ES-I3 (cell line): ENCODE measurements around the gene PFKFB1.

Experiments
- H3K36me3 ChIP-seq: 2 replicates; pipeline ENCODE4 v1.6.1; 2013; ENCODE audit warnings: mild to moderate bottlenecking, low read length, control low read depth, moderate library complexity; ENCODE audit not compliant: insufficient read depth
- H3K4me1 ChIP-seq: 2 replicates; pipeline ENCODE4 v1.6.1; 2013; ENCODE audit warnings: mild to moderate bottlenecking, control low read depth, low read length; ENCODE audit not compliant: insufficient read depth
- H3K9ac ChIP-seq: 2 replicates; pipeline ENCODE4 v1.6.1; 2013; ENCODE audit warnings: low read depth, mild to moderate bottlenecking, low read length, moderate library complexity
- H3K9me3 ChIP-seq: 2 replicates; pipeline ENCODE4 v1.6.1; 2013; ENCODE audit warnings: mild to moderate bottlenecking, low read length, moderate library complexity; ENCODE audit not compliant: control insufficient read depth, insufficient read depth

Gene PFKFB1

DNA sequence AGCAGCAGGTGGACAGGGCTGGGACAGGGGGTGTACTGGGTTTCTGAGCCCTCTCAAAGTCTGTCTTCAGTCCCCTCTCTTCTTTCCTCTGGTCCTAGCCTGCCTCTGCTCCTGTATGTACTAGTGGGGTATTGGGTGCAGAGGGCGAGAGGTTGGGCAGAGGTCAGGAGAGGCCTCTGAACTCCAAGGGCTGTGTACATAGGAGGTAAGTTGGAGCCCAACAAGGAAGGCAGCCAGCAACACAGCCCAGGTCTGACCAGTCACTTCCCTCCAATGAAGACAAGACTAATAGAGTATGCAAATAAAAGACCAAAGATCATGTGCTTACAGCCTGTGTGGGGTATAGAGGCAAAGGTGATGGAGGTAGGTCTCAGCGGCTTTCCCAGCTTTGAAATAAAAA lies at the start of gene PFKFB1:
Gene PFKFB1, minus strand, starts transcription at position 90 of the 400 bp plus-strand sequence. CDS start 181 bp downstream, outside the sequence.
- no peaks in the 10 kb centered on the region for H3K4me1 ChIP-seq
- no peak within 1 kb of the TSS for H3K9ac ChIP-seq
- no peaks in the 10 kb centered on the region for H3K9me3 ChIP-seq
- H3K36me3 ChIP-seq: no peaks in the 10 kb centered on the region

- Histone ChIP-seq H3K9me3 (no peaks in the 10 kb centered on the region), H3K4me1 (no peaks in the 10 kb centered on the region), H3K36me3 (no peaks in the 10 kb centered on the region), H3K9ac (no peak overlapping the region)
Measured at GRCh38 chrX:55041514-55041913, 47.5 kb upstream of the PFKFB1 start.

DNA sequence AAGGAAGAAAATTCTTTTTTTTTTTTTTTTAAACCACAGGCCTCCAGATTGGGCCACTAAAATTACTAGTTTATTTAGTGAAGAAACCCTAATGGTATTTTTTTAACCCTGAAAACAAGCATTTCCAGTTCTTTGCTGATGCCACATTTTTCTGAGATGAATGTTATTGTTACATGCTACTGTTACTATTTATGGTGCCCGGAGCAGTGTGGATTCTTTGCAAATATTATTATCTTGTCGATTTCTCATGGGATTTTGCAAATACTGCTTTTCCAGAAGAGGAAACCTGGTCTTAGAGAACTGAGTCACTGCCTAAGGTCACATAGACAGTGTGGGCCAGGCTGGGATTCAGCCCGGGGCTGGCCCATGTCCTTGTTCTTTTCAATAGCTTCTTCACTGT lies 45.5 kb upstream of the PFKFB1 start:
- no peaks in the 10 kb centered on the region for H3K4me1 ChIP-seq
- H3K36me3 ChIP-seq: no peaks in the 10 kb centered on the region
- no peaks in the 10 kb centered on the region for H3K9me3 ChIP-seq
- H3K9ac ChIP-seq: no peak overlapping the region

DNA sequence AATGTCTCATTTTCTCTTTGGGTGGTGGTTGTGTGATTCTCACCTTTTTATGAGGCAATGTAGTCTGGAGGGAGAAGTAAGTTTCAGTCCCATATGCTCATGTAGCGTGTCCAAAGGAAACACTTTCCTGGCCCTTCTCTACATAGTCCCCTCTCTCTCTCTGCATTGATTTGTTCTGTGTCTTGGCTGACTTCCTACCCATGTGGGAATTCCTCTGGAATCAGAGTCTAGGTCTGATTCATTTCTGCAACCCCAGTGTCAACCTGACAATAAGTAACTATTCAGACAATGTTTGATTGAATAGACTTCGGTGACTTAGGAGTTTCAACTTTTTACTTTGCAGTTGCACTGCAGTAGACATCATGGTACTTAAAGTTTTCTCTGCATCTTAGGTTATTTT lies 39.4 kb upstream of the PFKFB1 start:
- Histone ChIP-seq H3K9me3 (no peaks in the 10 kb centered on the region), H3K9ac (no peak overlapping the region), H3K36me3 (no peaks in the 10 kb centered on the region)

DNA sequence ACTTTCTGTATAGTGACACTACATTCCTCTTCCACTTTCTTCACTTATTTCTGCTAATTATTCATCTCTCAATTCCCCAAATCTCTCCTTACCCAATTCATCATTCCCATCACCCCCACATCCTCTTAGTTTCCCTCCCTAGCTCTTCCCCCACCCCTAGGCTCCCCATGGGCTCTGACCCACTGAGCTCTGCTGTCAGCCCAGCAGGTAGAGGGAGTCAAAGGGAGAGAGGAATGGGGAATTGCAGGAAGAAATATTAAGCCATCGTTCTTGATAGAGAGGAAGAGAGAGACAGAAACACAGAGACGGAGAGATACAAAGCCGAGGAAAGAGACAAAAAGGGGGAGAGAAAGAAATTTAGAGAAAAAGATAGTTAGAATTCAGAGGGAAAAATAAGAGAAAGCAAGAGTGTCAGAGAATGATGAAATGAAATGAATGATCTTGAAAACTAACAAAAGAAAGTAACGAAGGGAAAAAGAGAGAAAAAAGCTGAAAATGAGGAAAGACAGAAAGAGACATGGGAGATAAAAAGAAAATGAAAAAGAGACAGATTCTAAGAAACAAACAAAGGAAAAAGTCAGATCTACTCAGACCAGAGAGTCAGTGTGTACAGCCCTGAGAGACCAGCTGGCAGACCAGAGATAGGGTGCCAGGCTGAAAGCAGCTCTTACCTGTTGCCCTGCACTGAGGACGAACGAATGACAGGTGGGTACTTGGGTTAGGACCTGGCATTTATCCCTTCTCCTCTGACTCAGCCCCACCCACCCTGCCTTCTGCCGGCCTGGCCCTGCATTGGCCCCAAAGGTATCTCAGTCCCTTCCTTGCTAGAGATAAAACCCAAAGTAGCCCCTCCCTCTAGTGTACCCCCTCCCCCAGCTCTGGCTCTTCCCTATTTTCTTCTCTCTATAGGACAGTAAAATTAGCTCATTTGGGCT lies 36.5 kb upstream of the PFKFB1 start, which contains the start of gene ALAS2:
Gene ALAS2, minus strand, starts transcription at position 707 of the 935 bp plus-strand sequence. CDS start 4,977 bp downstream, outside the sequence.
- Histone ChIP-seq H3K4me1 (0 out of 2 replicates have a peak, but pooled peaks cover 5% of the 10 kb centered on the region), H3K36me3 (no peaks in the 10 kb centered on the region), H3K9me3 (no peaks in the 10 kb centered on the region), H3K9ac (no peak within 1 kb of the TSS)

More for the DNA sequence above, 39.4 kb upstream of the PFKFB1 start:
- 0 out of 2 replicates have a peak, but pooled peaks cover 5% of the 10 kb centered on the region for H3K4me1 ChIP-seq

DNA sequence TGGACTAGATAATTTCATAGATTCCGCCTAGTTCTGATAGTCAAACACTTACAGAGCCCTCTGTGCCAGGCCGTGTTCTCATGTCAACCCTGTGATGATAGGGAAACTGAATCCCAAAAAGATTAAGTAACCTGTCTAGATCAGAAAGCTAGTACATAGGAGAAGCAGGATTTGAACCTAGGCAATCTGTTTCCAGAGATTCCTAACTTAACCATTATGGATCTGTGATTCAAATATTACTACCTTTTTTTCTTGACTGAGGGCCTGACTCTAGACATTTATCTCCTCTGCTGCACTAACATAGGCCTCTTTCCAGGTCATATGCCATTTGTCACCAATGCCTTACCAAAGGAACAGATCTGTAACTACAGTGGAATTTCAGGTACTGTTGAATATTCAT lies 35.3 kb upstream of the PFKFB1 start:
- H3K4me1 ChIP-seq: 0 out of 2 replicates have a peak, but pooled peaks cover 5% of the 10 kb centered on the region
- H3K36me3 ChIP-seq: no peaks in the 10 kb centered on the region
- H3K9me3 ChIP-seq: no peaks in the 10 kb centered on the region
- H3K9ac ChIP-seq: no peak overlapping the region

- Histone ChIP-seq H3K4me1 (0 out of 2 replicates have a peak, but pooled peaks cover 5% of the 10 kb centered on the region), H3K9ac (no peak overlapping the region), H3K36me3 (no peaks in the 10 kb centered on the region), H3K9me3 (no peaks in the 10 kb centered on the region)
Measured at GRCh38 chrX:55028611-55029010, 34.6 kb upstream of the PFKFB1 start.

DNA sequence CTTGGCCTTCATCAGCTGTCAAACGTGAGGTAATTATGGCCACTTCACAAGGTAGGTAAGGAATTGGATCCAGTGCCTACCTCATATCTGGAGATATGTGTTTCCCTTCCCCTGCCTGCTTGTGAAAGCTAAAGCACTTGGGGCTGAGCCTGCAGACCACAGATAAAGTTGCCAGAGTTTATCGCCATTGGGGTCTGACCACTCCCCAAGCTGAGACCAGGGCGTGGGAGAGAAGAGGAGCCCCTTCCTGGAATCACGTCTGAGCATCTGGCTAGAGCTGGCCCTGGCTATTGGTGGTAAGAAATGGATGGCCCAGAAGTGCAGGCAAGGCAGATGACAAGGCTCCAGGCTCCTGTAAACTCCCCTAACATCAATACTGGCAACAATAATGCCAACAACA lies 34.1 kb upstream of the PFKFB1 start:
- Histone ChIP-seq H3K36me3 (no peaks in the 10 kb centered on the region), H3K4me1 (0 out of 2 replicates have a peak, but pooled peaks cover 5% of the 10 kb centered on the region), H3K9me3 (no peaks in the 10 kb centered on the region), H3K9ac (no peak overlapping the region)

DNA sequence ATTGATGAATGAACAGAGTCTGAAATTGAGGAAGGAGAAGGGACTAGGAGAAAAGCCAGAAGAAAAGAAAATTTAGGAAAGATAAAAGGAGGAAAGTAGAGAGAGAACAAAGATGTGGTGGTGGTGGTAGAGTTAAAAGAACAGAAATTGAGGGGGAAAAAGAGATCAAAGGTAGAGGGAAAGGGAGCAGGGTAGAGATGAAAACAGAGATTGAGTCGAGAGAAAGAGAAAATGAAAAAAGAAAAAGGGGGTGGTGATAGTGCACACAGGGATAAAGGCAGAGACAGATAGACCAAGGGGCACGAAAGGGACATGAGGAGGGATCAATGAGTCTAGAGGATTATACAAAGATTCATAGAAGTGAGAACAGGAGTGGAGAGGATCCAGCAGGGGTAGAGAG lies 32.9 kb upstream of the PFKFB1 start:
- no peak overlapping the region for H3K9ac ChIP-seq
- no peaks in the 10 kb centered on the region for H3K36me3 ChIP-seq
- 0 out of 2 replicates have a peak, but pooled peaks cover 5% of the 10 kb centered on the region for H3K4me1 ChIP-seq
- H3K9me3 ChIP-seq: no peaks in the 10 kb centered on the region

DNA sequence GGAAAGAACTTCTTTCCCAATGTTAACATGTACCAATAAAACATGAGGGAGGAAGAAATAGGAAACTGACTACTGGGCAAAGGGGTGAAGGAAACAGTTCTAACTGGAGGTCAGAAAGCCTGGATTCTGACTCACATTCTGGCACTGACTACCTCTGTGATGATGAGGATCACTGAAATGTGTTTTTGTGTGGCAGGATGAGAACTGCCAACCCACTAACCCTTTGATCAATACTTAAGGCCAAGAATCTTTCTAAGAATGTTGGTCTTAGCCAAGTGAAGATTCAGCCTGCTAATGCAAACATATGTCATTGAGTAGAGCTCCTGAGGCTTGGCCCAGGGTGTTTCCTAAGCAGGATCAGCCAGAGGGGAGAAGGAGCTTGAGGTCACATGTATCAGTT lies 32.2 kb upstream of the PFKFB1 start:
- no peak overlapping the region for H3K9ac ChIP-seq
- no peaks in the 10 kb centered on the region for H3K36me3 ChIP-seq

DNA sequence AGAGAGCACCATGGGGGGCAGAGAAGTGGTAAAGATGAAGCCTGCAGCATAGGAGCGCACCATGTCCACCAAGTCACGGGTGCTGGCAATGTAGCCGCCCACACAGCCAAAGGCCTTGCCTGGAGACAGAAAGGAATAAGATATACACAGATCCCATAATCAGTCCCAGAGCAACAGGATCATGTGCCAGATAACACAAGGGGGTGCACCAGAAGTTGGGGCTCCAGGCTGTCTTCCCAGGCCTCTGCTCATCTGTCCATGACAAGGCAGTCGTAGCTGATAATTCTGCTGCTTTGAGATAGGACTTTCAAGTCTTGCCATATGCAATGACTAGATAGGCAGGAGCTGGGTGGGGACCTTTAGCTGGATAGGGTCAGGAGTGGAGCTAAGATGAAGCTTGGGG lies 20.9 kb upstream of the PFKFB1 start:
- Histone ChIP-seq H3K9ac (no peak overlapping the region), H3K36me3 (no peaks in the 10 kb centered on the region), H3K9me3 (no peaks in the 10 kb centered on the region), H3K4me1 (no peaks in the 10 kb centered on the region)

More for the DNA sequence above, 32.2 kb upstream of the PFKFB1 start:
- H3K4me1 ChIP-seq: 0 out of 2 replicates have a peak, but pooled peaks cover 5% of the 10 kb centered on the region
- H3K9me3 ChIP-seq: no peaks in the 10 kb centered on the region

- Histone ChIP-seq H3K9me3 (no peaks in the 10 kb centered on the region), H3K9ac (no peak overlapping the region), H3K36me3 (no peaks in the 10 kb centered on the region), H3K4me1 (peaks cover 3% of the 10 kb centered on the region; the same call in 1 of the 2 replicates)
Measured at GRCh38 chrX:55011294-55011693, 17.3 kb upstream of the PFKFB1 start.

- Histone ChIP-seq H3K36me3 (peaks cover 6% of the 10 kb centered on the region; the same call in 1 of the 2 replicates), H3K4me1 (peaks cover 3% of the 10 kb centered on the region; the same call in 1 of the 2 replicates), H3K9me3 (no peaks in the 10 kb centered on the region), H3K9ac (no peak overlapping the region)
Measured at GRCh38 chrX:55008571-55009358, 14.8 kb upstream of the PFKFB1 start.

GRCh38 chrX:55007656-55008055 lies 13.7 kb upstream of the PFKFB1 start:
- H3K9me3 ChIP-seq: no peaks in the 10 kb centered on the region
- H3K36me3 ChIP-seq: peaks cover 6% of the 10 kb centered on the region; the same call in 1 of the 2 replicates
- H3K4me1 ChIP-seq: peaks cover 3% of the 10 kb centered on the region; the same call in 1 of the 2 replicates
- no peak overlapping the region for H3K9ac ChIP-seq
